C4-2B (cell line): ENCODE data around the gene ANKRD33B.

Experiments used
- ZFX ChIP-seq: fragments of 450-650 bp; IDR thresholded peaks from 2 replicates; pipeline ENCODE4 v1.6.1; 2017
- TF ChIP-seq, protein P1 (sequence below): fragments of 450-650 bp; conservative IDR thresholded peaks from 2 replicates; pipeline ENCODE4 v1.5.1; 2017; ENCODE audit warnings: mild to moderate bottlenecking

DNA sequence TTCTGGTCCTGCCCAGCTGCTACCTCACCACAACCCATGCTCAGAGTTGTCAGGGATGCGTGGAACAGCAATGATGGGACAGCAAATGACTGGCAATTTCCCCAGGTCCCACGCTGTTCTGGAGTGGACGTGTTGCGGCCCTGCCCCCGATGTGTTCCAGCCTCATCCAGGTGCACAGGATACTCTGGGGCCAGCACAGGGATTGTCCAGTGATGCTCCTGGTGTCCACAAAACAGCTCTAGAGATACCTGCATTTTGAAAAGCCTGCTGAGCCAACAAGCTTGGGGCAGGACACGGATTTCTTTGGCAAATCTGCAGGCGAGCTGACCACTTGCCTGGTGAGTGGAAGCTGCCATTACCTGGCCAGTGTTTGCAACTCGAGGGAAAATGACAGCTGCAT lies 88.7 kb downstream of the ANKRD33B start:
- TF ChIP-seq, protein P1, sequence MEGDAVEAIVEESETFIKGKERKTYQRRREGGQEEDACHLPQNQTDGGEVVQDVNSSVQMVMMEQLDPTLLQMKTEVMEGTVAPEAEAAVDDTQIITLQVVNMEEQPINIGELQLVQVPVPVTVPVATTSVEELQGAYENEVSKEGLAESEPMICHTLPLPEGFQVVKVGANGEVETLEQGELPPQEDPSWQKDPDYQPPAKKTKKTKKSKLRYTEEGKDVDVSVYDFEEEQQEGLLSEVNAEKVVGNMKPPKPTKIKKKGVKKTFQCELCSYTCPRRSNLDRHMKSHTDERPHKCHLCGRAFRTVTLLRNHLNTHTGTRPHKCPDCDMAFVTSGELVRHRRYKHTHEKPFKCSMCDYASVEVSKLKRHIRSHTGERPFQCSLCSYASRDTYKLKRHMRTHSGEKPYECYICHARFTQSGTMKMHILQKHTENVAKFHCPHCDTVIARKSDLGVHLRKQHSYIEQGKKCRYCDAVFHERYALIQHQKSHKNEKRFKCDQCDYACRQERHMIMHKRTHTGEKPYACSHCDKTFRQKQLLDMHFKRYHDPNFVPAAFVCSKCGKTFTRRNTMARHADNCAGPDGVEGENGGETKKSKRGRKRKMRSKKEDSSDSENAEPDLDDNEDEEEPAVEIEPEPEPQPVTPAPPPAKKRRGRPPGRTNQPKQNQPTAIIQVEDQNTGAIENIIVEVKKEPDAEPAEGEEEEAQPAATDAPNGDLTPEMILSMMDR = no peak
- no peak for TF ChIP-seq ZFX
